HCT116 (cell line): Measurements from ENCODE around the gene ACAN. TPM values are rescaled to one million over a fixed set of nuclear protein-coding genes. Genes with fewer than 3 reads are reported as not detected.

Source experiments
- ATAC-seq: fragments of 200-7000 bp; cut with Tn5 transposase; 2 replicates; pipeline ENCODE4 v1.9.1; 2020; ENCODE audit warnings: mild to moderate bottlenecking, moderate library complexity
- BruUV-seq: library from RNA; stranded (reverse); fragments of 400-500 nt; replicated peaks from 2 replicates; lab custom pipeline; 2021; lab: Mats Ljungman, UMichigan
- CTCF ChIA-PET: fragments of 300-600 bp; sonication (Branson Sonifier 250); formaldehyde crosslinking; loops from one replicate; lab custom pipeline; 2021; ENCODE audit warnings: antibody characterized with exemption; lab: Charles Lee
- POLR2A ChIA-PET: fragments of 300-600, 350-600 bp; sonication (Branson Sonifier 250); formaldehyde crosslinking; loops from one replicate; lab custom pipeline; 2021; ENCODE audit warnings: antibody characterized with exemption; lab: Charles Lee
- RAD21 ChIA-PET, 2 experiments: fragments of 300-600 bp; sonication (Branson Sonifier 250); formaldehyde crosslinking; loops; one replicate each; lab custom pipeline; 2023; ENCODE audit warnings: low total read pairs in 2 of 2; ENCODE audit not compliant: uncharacterized antibody in 2 of 2, unreplicated experiment in 2 of 2, low non-redundant PET in 1 of 2; lab: Charles Lee
- DNase-seq: peaks from one replicate; pipeline ENCODE4 v3.0.0-alpha.2; 2010; ENCODE audit warnings: low read depth, low spot score
- H2AFZ ChIP-seq: fragments of 200-600 bp; shearing (Covaris generic), sonication (generic); 2 replicates; pipeline ENCODE4 v1.6.1; 2017; ENCODE audit warnings: low read depth, mixed run types, mixed read lengths, antibody characterized with exemption, low read length; ENCODE audit not compliant: poor library complexity, severe bottlenecking
- H3K27ac ChIP-seq: 2 replicates; pipeline ENCODE4 v1.5.1; 2012; ENCODE audit warnings: low read depth, low read length
- H3K27me3 ChIP-seq: fragments of 200-600 bp; sonication (generic); 2 replicates; pipeline ENCODE4 v1.6.1; 2016; ENCODE audit warnings: mixed run types, low read length, mixed read lengths; ENCODE audit not compliant: insufficient read depth
- H3K36me3 ChIP-seq, 2 experiments: fragments of 200-500 bp in 1 of 2; fragments of 200-600 bp in 1 of 2; sonication (Bioruptor generic) in 1 of 2; sonication (generic) in 1 of 2; 2 replicates each; pipeline versions ENCODE4 v1.5.1 to v1.6.1; 2014 to 2016; ENCODE audit warnings: low read length in 2 of 2, inconsistent platforms in 1 of 2, mixed read lengths in 1 of 2, mixed run types in 1 of 2; ENCODE audit not compliant: insufficient read depth in 2 of 2, control insufficient read depth in 1 of 2
- H3K4me1 ChIP-seq, 2 experiments: fragments of 200-600 bp in 1 of 2; sonication (generic) in 1 of 2; 2 replicates each; pipeline versions ENCODE4 v1.5.1 to v1.6.1; 2012 to 2017; ENCODE audit warnings: low read length in 2 of 2, inconsistent platforms in 1 of 2, mild to moderate bottlenecking in 1 of 2, mixed read lengths in 1 of 2, mixed run types in 1 of 2, moderate library complexity in 1 of 2; ENCODE audit not compliant: insufficient read depth in 2 of 2, control insufficient read depth in 1 of 2
- H3K4me2 ChIP-seq: fragments of 200-600 bp; sonication (generic); 2 replicates; pipeline ENCODE4 v1.6.1; 2017; ENCODE audit warnings: mixed run types, low read length, mixed read lengths
- H3K4me3 ChIP-seq, 2 experiments: fragments of 200-600 bp in 1 of 2; sonication (generic) in 1 of 2; replicated peaks in 1 of 2; 2 replicates each; pipeline ENCODE4 v1.5.1; 2011 to 2016; ENCODE audit warnings: low read length in 2 of 2, control low read depth in 1 of 2, low read depth in 1 of 2, mild to moderate bottlenecking in 1 of 2, mixed read lengths in 1 of 2, mixed run types in 1 of 2
- H3K79me2 ChIP-seq: fragments of 200-600 bp; sonication (generic); 2 replicates; pipeline ENCODE4 v1.6.1; 2017; ENCODE audit warnings: mild to moderate bottlenecking, mixed run types, low read length, moderate library complexity, mixed read lengths; ENCODE audit not compliant: insufficient read depth
- H3K9ac ChIP-seq: fragments of 200-600 bp; sonication (generic); 2 replicates; pipeline ENCODE4 v1.6.1; 2016; ENCODE audit warnings: low read length, mixed read lengths
- H3K9me2 ChIP-seq: fragments of 200-600 bp; sonication (generic), shearing (Covaris generic); 2 replicates; pipeline ENCODE4 v1.6.1; 2017; ENCODE audit warnings: mixed run types, mild to moderate bottlenecking, moderate library complexity; ENCODE audit not compliant: insufficient read depth
- H3K9me3 ChIP-seq, 2 experiments: fragments of 200-500 bp in 1 of 2; fragments of 200-600 bp in 1 of 2; sonication (Bioruptor generic) in 1 of 2; sonication (generic) in 1 of 2; 2 replicates each; pipeline ENCODE4 v1.6.1; 2014 to 2017; ENCODE audit warnings: low read length in 2 of 2, mixed read lengths in 2 of 2, inconsistent platforms in 1 of 2, low read depth in 1 of 2, mild to moderate bottlenecking in 1 of 2, mixed run types in 1 of 2, moderate library complexity in 1 of 2; ENCODE audit not compliant: control insufficient read depth in 1 of 2, insufficient read depth in 1 of 2
- H4K20me1 ChIP-seq: fragments of 200-600 bp; sonication (generic), shearing (Covaris generic); 2 replicates; pipeline ENCODE4 v1.6.1; 2017; ENCODE audit warnings: mixed run types, mild to moderate bottlenecking, moderate library complexity; ENCODE audit not compliant: insufficient read depth
- CBX3 ChIP-seq: IDR thresholded peaks from 2 replicates; pipeline ENCODE4 v1.6.1; 2012; ENCODE audit warnings: low read depth
- CEBPB ChIP-seq: IDR thresholded peaks from 2 replicates; pipeline ENCODE4 v1.6.1; 2012; ENCODE audit warnings: low read depth
- EGR1 ChIP-seq: IDR thresholded peaks from 2 replicates; pipeline ENCODE4 v1.6.1; 2012; ENCODE audit warnings: low read depth
- ELF1 ChIP-seq: IDR thresholded peaks from 2 replicates; pipeline ENCODE4 v1.6.1; 2012; ENCODE audit warnings: low read depth, borderline replicate concordance
- EZH2phosphoT487 ChIP-seq: fragments of 200-600 bp; IDR thresholded peaks from 2 replicates; pipeline ENCODE4 v1.6.1; 2018; ENCODE audit warnings: antibody characterized with exemption, borderline replicate concordance
- RAD21 ChIP-seq: IDR thresholded peaks from 2 replicates; pipeline ENCODE4 v1.6.1; 2012; ENCODE audit warnings: low read depth, mild to moderate bottlenecking
- REST ChIP-seq: IDR thresholded peaks from 2 replicates; pipeline ENCODE4 v1.6.1; 2012; ENCODE audit warnings: low read depth
- SIN3A ChIP-seq: IDR thresholded peaks from 2 replicates; pipeline ENCODE4 v1.6.1; 2012; ENCODE audit warnings: low read depth
- SP1 ChIP-seq: IDR thresholded peaks from 2 replicates; pipeline ENCODE4 v1.6.1; 2012; ENCODE audit warnings: low read depth
- SRF ChIP-seq: IDR thresholded peaks from 2 replicates; pipeline ENCODE4 v1.6.1; 2012; ENCODE audit warnings: low read depth
- intact Hi-C: fragments of 100-400 bp; cut with micrococcal nuclease; formaldehyde crosslinking; loops from 2 replicates; pipeline ENCODE4 v1.10.0; 2022
- total RNA-seq: library from RNA; stranded (reverse); gene quantifications from one replicate; pipeline ENCODE4 v1.2.1, GENCODE V29; 2021; ENCODE audit not compliant: unreplicated experiment
- TF ChIP-seq, protein P1 (sequence below): IDR thresholded peaks from 2 replicates; pipeline ENCODE4 v1.6.1; 2012
- TF ChIP-seq, protein P2 (sequence below), 3 experiments: fragments of 200-600 bp in 1 of 3; sonication (generic) in 1 of 3; IDR thresholded peaks in 2 of 3; conservative IDR thresholded peaks in 1 of 3; 2 replicates each; pipeline ENCODE4 v1.5.1; 2012 to 2017; ENCODE audit warnings: low read depth in 2 of 3, low read length in 2 of 3, antibody characterized with exemption in 1 of 3, borderline replicate concordance in 1 of 3, control low read depth in 1 of 3, mild to moderate bottlenecking in 1 of 3, mixed read lengths in 1 of 3, mixed run types in 1 of 3, moderate library complexity in 1 of 3; ENCODE audit not compliant: insufficient read depth in 1 of 3
- TF ChIP-seq, protein P3 (sequence below): IDR thresholded peaks from 2 replicates; pipeline ENCODE4 v1.6.1; 2012

ACAN gene
- total RNA-seq, 1 experiment from 2014 or later: not detected

DNA sequence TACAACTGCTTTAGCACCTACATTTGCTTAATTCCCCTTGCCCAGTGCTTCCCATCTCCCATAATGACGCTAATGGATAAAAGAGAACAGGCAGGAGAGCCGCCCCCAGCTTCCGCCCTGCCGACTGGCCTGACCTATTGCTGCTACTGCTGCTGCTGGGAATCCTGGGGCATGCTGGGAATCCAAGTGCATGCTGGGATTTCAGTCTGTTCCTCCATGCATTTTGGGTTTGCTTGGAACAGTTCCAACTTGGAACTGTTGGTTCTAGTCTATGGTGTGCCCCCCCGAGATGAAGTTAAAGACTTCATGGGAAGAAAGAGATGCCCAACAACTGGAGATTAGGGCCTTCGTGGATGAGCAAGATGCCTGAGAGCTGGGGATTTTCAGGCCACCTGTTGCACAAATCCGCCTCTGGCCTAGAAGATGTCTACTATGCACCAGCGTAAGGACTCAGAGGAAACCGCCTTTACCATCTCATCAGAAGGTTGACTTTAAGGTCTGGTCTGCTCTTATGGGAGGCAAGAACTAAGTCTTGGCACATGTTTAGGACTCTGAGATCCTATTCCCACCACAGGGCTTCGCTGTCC, 63.2 kb downstream of the ACAN start:
- H4K20me1 ChIP-seq: no peaks in the 10 kb centered on the region
- H3K9me2 ChIP-seq: no peaks in the 10 kb centered on the region
- H3K9me3 ChIP-seq: no peaks in the 10 kb centered on the region
- no peak for DNase-seq
- intact Hi-C loops: no loop called here
- H3K27ac ChIP-seq: no peak overlapping the region
- H3K79me2 ChIP-seq: no peaks in the 10 kb centered on the region
- RAD21 ChIA-PET: no interaction called here
- H3K4me2 ChIP-seq: no peak overlapping the region
- POLR2A ChIA-PET: no interaction called here
- no peaks in the 10 kb centered on the region for H3K4me1 ChIP-seq
- CTCF ChIA-PET: no interaction called here
- no peak overlapping the region for H3K9ac ChIP-seq
- H3K36me3 ChIP-seq: no peaks in the 10 kb centered on the region
- TF ChIP-seq EGR1: no peak
- TF ChIP-seq, protein P1, sequence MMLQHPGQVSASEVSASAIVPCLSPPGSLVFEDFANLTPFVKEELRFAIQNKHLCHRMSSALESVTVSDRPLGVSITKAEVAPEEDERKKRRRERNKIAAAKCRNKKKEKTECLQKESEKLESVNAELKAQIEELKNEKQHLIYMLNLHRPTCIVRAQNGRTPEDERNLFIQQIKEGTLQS: no peak
- TF ChIP-seq EZH2phosphoT487: no peak
- no peak for TF ChIP-seq SP1
- TF ChIP-seq, protein P2, sequence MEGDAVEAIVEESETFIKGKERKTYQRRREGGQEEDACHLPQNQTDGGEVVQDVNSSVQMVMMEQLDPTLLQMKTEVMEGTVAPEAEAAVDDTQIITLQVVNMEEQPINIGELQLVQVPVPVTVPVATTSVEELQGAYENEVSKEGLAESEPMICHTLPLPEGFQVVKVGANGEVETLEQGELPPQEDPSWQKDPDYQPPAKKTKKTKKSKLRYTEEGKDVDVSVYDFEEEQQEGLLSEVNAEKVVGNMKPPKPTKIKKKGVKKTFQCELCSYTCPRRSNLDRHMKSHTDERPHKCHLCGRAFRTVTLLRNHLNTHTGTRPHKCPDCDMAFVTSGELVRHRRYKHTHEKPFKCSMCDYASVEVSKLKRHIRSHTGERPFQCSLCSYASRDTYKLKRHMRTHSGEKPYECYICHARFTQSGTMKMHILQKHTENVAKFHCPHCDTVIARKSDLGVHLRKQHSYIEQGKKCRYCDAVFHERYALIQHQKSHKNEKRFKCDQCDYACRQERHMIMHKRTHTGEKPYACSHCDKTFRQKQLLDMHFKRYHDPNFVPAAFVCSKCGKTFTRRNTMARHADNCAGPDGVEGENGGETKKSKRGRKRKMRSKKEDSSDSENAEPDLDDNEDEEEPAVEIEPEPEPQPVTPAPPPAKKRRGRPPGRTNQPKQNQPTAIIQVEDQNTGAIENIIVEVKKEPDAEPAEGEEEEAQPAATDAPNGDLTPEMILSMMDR (IDR thresholded peaks at IDR 0.05 in 2 of 3, conservative IDR thresholded peaks at IDR 0.05 in 1 of 3; ENCODE audit: borderline replicate concordance in 1 of 3, insufficient read depth in 1 of 3, low read depth in 2 of 3, low read length in 2 of 3): no peak
- no peak for TF ChIP-seq REST
- TF ChIP-seq CBX3: no peak
- TF ChIP-seq RAD21: no peak
- TF ChIP-seq, protein P3, sequence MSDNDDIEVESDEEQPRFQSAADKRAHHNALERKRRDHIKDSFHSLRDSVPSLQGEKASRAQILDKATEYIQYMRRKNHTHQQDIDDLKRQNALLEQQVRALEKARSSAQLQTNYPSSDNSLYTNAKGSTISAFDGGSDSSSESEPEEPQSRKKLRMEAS: no peak
- TF ChIP-seq SIN3A: no peak
- no peak for TF ChIP-seq CEBPB
- TF ChIP-seq SRF: no peak
- TF ChIP-seq ELF1: no peak
- no peak overlapping the region for H3K4me3 ChIP-seq
- no peak overlapping the region for H2AFZ ChIP-seq
- peaks cover 8% of the 10 kb centered on the region; the same call in 1 of the 2 replicates for H3K27me3 ChIP-seq
- no peak for ATAC-seq
- no TSS peak for BruUV-seq
